ENCODE data around the gene SNX8.

The SNX8 gene

GRCh38 chr7:2227699-2228098, 86.5 kb downstream of the SNX8 start:
- CTCF ChIA-PET, result no interaction called here
- no peak for TF ChIP-seq CTCF (conservative IDR thresholded peaks at IDR 0.05; ENCODE audit: low read depth)
- POLR2A ChIA-PET (ENCODE audit: low non-redundant PET), result no interaction called here
- peak overlapping the region; percentile 88 for H3K27ac ChIP-seq
- no peak for DNase-seq (ENCODE audit: low spot score)

GRCh38 chr7:2225830-2226229, 88.4 kb downstream of the SNX8 start:
- peak overlapping the region; percentile 88 for H3K27ac ChIP-seq
- ChIA-PET CTCF (interaction anchor here (0.6 to 0.9 kb wide), 2 partner anchors 22 to 74 kb away, joined by 3 read pairs; no protein-coding TSS in a partner anchor), POLR2A (ENCODE audit: low non-redundant PET) (no interaction called here)
- TF ChIP-seq CTCF (conservative IDR thresholded peaks at IDR 0.05; ENCODE audit: low read depth), result no peak
- no peak for DNase-seq (ENCODE audit: low spot score)

GRCh38 chr7:2225336-2225735, 88.9 kb downstream of the SNX8 start:
- POLR2A ChIA-PET (ENCODE audit: low non-redundant PET), result no interaction called here
- no peak for TF ChIP-seq CTCF (conservative IDR thresholded peaks at IDR 0.05; ENCODE audit: low read depth)
- peak; percentile 91 for DNase-seq (ENCODE audit: low spot score)
- H3K27ac ChIP-seq, result peak overlapping the region; percentile 88
- CTCF ChIA-PET, result interaction anchor here (0.6 to 0.9 kb wide), 2 partner anchors 22 to 74 kb away, joined by 3 read pairs; no protein-coding TSS in a partner anchor

GRCh38 chr7:2224934-2225333, 89.3 kb downstream of the SNX8 start:
- H3K27ac ChIP-seq, result peak overlapping the region; percentile 88
- TF ChIP-seq CTCF (conservative IDR thresholded peaks at IDR 0.05; ENCODE audit: low read depth), result no peak
- POLR2A ChIA-PET (ENCODE audit: low non-redundant PET), result no interaction called here
- CTCF ChIA-PET, result interaction anchor here (0.9 kb wide), 1 partner anchor 21 kb away, joined by 3 read pairs; no protein-coding TSS in a partner anchor
- DNase-seq (ENCODE audit: low spot score), result peak; percentile 79

- H3K27ac ChIP-seq, result peak overlapping the region; percentile 88
- no peak for DNase-seq (ENCODE audit: low spot score)
- TF ChIP-seq CTCF (conservative IDR thresholded peaks at IDR 0.05; ENCODE audit: low read depth), result no peak
- ChIA-PET CTCF (no interaction called here), POLR2A (ENCODE audit: low non-redundant PET) (no interaction called here)
Measured at GRCh38 chr7:2224491-2224928, 89.7 kb downstream of the SNX8 start.

GRCh38 chr7:2223321-2223720, 90.9 kb downstream of the SNX8 start:
- POLR2A ChIA-PET (ENCODE audit: low non-redundant PET), result no interaction called here
- no peak for DNase-seq (ENCODE audit: low spot score)
- CTCF ChIA-PET, result no interaction called here
- TF ChIP-seq CTCF (conservative IDR thresholded peaks at IDR 0.05; ENCODE audit: low read depth), result no peak
- H3K27ac ChIP-seq, result peak overlapping the region; percentile 88

GRCh38 chr7:2222516-2222915, 91.7 kb downstream of the SNX8 start:
- peak overlapping the region; percentile 88; the same call in 1 of the 2 replicates for H3K27ac ChIP-seq
- ChIA-PET CTCF (no interaction called here), POLR2A (ENCODE audit: low non-redundant PET) (no interaction called here)
- TF ChIP-seq CTCF (conservative IDR thresholded peaks at IDR 0.05; ENCODE audit: low read depth), result no peak
- no peak for DNase-seq (ENCODE audit: low spot score)

All from RWPE1 (cell line).